GM12891 (cell line): ENCODE measurements around the gene CCDC188.

Experiments used
- POLR2A ChIP-seq: IDR thresholded peaks from 2 replicates; pipeline ENCODE4 v1.6.1; 2011; ENCODE audit warnings: low read depth, low read length, control low read depth
- POLR2AphosphoS5 ChIP-seq: IDR thresholded peaks from 2 replicates; pipeline ENCODE4 v1.6.1; 2011; ENCODE audit warnings: low read depth, low read length, control low read depth
- SPI1 ChIP-seq: IDR thresholded peaks from 2 replicates; pipeline ENCODE4 v1.6.1; 2011; ENCODE audit warnings: low read depth, low read length, control low read depth
- TAF1 ChIP-seq: IDR thresholded peaks from 2 replicates; pipeline ENCODE4 v1.6.1; 2011; ENCODE audit warnings: low read depth, low read length, control low read depth

DNA sequence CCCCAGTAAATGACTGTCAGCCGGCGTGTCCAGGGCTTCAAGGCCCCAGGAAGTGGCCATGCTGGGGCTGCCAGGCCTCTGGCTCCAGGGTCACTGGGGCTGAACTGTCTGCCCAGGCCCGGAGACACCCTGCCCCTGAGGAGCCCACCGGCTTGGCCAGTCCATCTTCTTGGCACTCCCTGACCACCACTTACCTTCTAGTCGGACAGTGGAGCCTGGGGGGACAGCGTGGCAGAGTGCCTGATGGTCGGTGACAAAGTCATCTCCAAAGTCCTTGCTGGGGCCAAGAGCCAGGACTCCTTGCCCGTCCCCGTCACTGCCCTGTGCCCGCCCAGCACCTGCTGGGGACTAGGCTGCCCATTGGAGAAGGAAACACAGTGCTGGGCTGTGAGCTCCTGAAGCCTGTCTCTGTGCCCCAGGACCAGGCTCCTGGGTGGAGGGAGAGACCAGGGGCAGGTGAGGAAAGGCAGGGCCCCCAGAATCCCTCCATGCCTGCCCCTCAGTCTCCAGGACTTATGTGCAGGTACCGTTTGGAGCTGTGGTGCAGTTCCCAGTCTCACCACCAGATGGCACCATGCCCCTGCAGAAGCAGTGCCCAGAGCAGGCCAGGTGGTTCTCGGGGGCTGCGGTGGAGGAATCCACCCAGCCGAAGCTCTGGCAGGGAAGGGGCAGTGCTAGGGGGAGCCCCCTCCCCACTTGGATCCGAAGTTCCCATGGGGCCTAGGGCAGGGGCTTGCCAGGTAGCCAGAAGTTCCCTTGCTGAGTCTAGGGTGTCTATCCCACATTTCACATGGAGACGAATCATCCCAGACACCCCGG, 6.0 kb upstream of the CCDC188 start:
- TF ChIP-seq POLR2AphosphoS5 (no peak), POLR2A (no peak), SPI1 (no peak), TAF1 (no peak)
